ENCODE data around the gene TMEM184B.

TMEM184B gene

DNA sequence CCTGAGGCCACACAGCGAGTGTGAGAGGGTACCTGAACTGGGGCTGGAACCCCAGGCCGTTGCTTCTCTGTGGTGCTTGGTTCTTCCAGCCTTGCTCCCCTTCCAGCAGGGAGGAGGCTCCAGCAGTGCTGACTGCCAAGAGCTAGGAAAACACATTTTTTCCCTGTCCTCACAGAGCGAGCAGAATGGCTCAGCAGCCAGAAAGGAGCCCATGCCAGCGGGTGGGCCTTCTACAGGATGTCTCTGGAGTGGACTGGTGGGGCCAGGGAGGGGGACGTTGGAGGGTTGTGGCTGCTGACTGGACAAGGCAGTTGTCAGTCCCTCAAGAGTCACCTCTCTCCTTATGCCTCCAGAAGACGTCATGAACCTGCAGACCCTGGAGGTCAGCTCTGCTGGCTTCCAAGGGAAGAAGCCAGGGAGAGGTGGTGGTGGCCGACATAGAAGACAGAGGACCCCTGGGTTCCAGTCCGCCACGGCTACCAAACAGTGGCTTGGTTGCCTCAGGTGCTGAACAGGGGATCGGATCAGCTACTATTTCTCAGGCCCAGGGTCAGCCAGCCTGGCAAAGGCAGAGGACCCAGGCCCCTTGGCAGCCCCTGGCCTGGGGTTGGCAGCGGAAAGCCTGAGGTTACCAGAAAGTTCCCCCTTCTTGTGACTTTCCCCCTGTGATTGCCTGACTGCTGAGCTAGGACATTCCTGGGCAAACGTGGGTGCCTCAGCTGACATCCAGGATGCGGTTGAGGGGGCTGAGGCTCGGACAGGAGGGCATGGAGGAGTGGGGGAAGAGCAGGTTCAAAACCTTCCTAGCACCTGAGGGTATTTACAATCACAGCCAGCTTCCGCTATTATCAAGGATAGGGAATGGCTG, 67.3 kb downstream of the TMEM184B start:
- DNase-seq (ENCODE audit: low spot score) = no peak

DNA sequence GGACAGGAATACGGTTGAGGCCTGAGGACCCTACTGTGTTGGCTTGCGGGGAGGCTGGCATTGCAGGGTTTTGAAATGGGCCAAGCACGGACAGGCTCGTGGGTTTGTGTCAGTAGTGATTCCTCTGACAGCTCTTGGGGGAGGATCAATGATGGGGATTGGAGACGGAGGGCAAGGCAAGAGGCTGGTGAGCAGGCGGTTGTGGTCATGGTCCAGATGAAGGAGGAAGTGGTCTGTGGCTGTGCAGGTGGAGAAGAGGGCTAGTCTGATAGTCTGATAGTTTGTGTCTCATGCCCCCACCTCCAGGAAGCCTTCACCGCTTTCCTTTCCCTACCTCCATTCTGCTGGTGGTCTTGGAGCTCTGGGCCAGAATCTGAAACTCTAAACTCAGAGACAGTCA, 68.0 kb downstream of the TMEM184B start:
- peak; percentile 67 for DNase-seq (ENCODE audit: low spot score)

DNA sequence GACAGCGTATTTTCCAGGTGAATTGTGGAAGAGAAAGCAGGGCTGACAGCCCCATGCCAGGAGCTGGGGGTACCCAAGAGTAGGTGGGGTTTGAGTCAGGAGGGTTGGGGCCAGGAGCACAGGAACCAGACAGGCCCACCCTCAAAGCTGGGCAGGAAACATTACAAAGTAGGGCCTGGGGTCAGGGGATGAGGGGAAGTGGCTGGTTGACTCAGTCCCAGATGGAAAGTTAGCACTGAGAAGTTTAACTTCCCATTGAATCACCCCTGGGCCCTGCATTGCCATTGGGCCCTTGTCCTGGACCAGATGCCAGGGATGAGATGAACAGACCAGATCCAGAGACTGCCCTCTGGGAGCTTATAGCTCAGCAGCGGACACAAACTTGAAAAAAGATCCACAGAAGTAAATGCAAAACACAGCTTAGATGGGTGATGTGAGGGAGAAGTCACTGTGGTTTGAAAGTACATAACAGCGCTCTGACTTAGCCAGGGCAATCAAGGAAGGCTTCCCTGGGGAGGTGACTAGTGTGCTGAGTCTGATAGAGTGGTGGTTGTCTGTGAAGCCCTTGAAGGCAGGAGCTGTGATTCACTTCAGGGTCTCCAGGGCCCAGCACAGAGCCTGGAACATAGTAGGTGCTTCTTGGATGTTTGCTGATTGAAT, 68.8 kb downstream of the TMEM184B start:
- DNase-seq (ENCODE audit: low spot score) = peak; percentile 45

DNA sequence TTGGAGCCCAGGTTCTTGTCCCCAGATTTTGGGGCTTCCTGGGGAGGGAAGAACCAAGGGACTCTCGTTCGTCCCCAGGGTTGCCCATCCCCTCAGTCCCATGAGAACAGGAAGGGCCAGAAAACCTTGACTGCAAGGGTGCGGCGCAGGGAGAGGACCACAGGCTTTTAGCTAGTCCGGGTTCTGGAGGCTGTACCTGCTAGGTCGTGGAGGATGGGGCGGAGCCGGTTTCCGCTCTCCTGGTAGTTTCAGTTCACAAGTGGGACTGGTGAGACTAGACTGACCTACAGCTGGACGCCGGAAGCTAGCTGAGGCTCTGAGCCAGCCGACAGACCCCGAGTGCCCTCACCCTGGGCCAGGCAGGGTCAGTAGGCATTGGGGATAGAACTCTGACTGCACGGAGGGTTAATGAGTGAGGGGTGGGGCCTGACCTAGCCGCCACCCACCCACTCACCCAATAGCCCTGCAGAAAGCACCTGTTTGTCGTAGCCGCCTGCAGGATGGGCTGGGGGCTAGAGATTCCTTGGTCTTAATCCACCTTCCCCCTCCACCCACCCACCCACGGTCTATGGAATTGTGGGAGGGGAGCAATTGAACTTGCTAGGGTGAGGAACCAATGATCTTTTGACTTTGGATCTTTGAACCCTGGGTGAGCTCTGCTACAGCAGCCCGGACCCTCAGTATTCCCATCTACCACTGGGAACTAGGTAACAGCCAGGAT, 69.6 kb downstream of the TMEM184B start:
- DNase-seq (ENCODE audit: low spot score) = no peak

DNA sequence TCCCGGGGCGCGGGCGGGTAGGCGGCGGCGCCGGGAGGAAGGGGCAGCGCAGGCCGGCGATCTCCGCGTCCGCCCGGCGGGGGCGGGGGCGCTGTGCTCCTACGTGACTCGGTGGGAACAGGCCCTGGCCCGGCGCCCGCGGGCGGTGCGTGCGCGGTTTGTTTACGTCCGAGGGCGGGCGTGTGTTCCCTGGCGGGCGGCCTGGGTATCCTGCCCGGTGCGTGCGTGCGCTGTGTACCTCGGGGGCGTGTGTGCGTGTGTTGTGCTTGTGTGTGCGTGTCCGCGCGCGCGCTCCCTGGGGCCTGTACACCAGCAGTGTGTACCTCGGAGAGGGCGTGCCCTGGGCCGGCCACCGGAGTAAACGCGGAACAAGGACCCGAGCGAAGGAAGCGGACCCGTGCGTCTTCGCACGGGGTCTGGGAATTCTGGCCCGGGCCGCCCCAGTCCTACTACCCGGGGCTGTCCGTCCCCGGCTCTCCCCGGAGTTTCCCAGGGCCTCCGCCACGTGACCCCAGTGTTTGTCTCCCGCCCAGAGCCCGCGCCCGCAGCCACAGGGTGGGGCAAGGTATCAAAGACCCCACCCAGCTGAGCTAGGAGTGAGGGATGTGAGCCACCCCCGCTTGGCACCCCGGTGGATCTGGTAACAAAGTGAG, 70.2 kb downstream of the TMEM184B start:
- peak; percentile 67 for DNase-seq (ENCODE audit: low spot score)

DNA sequence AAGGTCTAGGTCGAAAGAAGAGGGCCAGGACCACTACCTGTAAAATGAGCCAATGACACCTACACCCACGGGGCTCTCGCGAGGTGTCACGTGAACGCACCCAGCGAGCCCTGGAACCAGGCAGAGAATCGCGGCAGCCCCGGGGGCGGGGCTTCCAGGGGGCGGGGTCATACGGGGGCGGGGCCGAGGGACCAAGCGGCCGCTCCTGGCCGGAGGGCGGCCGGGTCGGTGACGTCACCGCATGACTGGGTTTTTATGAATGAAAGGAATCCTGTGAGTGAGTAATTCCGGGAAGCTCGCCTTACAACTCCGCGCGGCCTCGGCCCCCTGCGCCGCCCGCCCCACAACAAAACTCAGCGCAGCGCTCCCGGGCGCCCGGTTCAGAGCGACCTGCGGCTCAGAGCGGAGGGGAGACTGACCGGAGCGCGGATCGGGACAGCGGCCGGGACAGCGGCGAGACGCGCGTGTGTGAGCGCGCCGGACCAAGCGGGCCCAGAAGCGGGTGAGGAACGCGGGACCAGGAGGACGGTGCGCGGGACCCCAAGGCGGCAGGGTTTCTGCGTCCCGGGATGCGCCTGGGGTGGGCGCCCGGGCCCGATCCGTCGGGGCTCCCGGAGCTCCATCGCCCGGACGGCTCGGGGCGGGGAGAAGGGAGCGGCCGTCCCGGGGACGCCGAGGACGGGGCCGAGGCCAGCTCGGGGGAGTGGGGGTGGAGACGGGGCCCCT, 70.9 kb downstream of the TMEM184B start, which contains the start of gene MAFF:
Gene MAFF, plus strand, starts transcription at position 284 of the 726 bp plus-strand sequence. CDS start 11,860 bp downstream, outside the sequence.
- peak; percentile 90 for DNase-seq (ENCODE audit: low spot score)

DNA sequence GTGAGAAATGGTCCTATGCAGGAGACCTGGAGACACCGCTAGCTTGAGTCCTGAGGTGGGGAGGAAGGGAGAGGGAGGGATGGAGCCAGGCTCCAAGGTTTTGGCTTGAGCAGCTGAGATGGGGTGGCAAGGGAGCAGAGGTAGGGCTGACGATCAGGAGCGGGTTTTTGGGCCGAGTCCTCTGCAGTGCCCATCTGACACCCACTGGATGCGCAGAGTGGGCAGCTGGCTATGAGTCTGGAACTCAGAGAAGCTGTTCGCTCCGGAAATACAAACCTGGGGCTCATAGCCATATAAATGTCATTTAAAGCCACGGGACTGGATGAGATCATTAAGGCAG, 71.5 kb downstream of the TMEM184B start:
- DNase-seq (ENCODE audit: low spot score) = no peak

DNA sequence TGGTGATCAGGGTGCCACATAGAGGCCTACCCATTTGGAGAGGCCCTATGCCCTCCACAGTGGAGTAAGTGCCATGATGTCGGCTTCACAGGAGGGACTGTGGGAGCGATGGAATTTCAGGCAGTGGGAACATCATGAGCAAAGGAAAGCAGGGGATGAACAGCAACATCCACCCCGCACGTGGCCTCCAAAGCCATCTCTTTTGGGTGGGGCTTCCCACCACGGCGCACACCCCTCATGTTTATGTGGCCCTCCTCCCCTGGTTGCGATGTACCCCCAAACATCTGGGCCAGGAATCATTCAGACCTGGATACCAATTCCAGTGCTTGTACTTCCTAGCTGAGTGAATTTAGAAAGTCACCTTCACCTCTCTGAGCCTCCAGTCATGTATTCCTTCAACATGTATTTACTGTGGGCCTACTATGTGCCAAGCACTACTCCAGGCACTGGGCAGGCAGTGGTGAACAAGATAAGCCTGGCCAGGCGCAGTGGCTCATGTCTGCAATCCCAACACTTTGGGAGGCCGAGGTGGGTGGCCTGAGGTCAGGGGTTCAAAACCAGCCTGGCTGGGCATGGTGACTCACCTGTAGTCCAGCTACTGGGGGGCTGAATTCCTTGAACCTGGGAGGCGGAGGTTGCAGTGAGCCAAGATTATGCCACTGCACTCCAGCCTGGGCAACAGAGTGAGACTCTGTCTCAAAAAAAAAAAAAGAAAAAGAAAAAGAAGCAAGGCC, 72.8 kb downstream of the TMEM184B start:
- DNase-seq (ENCODE audit: low spot score) = no peak

DNA sequence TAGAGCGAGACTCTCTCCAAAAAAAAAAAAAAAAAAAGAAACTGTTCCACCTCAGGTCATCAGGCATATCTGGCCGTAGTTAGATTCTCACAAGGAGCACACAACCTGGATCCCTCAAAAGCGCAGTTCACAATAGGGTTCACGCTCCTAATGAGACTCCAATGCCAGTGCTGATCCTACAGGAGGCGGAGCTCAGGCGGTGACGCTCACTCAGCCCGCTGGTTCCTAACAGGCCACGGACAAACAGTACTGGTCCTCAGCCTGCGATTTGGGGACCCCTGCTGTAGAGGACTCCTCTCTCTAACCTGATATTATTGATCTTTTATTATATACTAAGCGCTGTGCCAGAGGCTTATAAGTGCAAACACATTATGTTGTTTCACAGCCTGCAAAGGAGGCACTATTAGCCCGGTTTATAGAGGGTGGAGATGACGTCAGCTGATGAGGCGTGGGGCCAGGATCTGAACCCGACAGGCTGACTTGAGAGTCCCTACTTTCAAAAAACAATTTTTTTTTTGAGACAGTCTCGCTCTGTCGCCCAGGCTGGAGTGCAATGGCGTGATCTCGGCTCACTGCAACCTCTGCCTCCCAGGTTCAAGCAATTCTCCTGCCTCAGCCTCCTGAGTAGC, 75.9 kb downstream of the TMEM184B start:
- no peak for DNase-seq (ENCODE audit: low spot score)

DNA sequence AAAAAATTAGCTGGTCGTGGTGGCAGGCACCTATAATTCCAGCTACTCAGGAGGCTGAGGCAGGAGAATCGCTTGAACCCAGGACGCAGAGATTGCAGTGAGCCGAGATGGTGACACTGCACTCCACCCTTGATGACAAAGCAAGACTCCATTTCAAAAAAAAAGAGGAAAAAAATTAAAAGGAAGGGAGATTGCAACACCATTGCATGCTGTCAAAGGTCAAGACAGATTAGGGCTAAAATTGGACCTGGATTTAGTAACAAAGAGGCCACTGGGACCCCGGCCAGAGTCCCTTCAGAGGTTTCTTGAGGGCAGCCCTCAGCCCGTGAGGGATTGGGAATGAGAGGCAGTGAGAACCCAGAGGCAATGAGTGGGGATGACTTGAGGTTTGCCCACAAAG, 79.2 kb downstream of the TMEM184B start:
- no peak for DNase-seq (ENCODE audit: low spot score)

DNA sequence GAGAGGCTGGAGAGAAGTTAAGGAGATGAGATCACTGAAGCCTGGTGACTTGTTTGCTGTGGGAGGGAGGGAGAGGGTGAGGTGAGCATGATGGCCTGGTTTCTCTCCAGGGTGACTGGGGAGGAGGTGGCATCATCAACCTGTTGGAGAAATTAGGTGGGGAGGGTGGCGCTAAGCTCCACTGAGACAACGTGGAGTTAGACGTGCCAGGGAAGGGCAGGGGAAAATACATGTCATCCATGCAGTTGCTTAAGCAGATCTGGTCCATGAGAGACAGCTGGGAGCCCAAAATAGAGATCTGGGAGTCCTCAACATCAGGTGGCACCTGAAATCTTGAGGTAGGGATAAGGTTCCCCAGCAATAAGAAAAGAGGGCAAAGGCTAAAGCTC, 80.3 kb downstream of the TMEM184B start:
- DNase-seq (ENCODE audit: low spot score) = no peak

DNA sequence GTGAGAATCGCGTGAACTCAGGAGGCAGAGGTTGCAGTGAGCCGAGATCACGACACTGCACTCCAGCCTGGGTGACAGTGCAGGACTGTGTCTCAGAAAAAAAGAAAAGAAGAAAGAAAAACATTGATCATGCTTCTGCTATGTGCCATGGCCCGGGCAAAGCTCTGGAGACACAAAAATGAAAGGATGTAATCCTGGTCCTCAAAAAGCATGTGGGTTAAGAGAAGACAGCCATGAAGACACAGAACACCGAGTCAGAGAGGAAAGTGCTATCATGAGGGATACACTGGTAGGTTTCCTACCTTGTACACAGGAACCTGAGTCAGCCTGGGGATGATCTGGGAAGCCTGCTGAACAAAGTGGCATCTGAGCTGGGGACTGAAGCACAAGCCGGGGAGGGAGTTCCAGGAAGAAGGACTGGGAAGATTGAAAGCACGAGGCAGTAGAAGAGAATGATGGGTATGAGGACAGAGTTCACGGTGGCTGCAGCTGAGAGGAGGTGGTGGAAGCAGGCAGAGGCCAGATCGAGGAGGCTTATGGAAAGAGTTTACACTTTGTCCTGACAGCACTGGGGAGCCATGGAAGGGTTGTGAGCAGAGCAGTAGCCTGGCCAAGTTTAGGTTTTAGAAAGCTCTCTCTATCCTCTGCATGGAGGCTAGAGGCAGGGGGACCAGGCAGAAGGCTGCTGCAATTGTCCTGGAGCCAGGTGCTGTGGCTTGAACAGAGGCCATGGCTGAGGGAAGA, 80.9 kb downstream of the TMEM184B start:
- DNase-seq (ENCODE audit: low spot score) = no peak

DNA sequence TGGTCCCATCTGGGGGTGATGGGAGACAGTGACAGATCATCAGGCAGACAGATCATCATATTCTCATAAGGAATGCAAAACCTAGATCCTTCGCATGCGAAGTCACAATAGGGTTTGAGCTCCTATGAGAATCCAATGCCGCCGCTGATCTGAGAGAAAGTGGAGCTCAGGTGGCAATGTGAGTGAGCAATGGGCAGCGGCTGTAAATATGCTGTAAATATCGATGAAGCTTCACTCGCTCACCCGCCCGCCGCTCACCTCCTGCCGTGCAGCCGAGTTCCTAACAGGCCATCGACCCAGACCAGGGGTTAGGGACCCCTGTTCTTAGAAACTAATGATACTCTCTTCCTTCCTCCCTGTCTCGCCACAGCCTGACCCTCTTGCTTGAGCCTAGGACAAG, 81.8 kb downstream of the TMEM184B start:
- DNase-seq (ENCODE audit: low spot score) = no peak

DNA sequence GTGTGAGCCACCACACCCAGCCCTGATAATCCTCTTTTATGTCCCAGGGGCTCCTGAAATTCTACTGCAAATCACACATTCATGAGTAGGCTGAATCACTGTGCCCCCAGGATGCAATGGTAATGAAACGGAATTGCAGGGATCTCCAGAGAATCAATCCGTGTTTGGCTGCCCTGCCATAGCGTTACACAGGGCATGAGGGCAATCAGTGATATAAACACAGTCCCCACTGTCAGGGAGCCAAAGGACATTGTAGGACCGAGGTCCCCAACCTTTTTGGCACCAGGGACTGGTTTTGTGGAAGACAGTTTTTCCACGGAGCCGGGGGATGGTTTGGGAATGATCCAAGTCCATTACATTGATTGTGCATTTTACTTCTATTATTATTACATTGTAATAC, 82.2 kb downstream of the TMEM184B start:
- DNase-seq (ENCODE audit: low spot score) = no peak

DNA sequence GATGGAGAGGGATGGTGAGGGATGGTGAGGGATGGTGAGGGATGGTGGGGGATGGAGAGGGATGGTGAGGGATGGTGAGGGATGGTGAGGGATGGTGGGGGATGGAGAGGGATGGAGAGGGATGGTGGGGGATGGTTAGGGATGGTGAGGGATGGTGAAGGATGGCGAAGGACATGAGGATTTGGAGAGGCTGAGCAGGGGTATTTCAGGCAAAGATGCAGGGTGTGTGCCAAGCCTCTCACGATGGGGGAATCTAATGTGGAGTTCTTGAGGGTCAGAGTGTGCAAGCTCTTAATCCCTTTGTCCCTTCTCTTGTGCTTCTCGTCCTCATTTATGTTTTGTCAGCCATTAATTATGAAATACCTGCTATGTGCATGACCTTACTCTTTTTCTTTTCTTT, 83.7 kb downstream of the TMEM184B start:
- DNase-seq (ENCODE audit: low spot score) = no peak

DNA sequence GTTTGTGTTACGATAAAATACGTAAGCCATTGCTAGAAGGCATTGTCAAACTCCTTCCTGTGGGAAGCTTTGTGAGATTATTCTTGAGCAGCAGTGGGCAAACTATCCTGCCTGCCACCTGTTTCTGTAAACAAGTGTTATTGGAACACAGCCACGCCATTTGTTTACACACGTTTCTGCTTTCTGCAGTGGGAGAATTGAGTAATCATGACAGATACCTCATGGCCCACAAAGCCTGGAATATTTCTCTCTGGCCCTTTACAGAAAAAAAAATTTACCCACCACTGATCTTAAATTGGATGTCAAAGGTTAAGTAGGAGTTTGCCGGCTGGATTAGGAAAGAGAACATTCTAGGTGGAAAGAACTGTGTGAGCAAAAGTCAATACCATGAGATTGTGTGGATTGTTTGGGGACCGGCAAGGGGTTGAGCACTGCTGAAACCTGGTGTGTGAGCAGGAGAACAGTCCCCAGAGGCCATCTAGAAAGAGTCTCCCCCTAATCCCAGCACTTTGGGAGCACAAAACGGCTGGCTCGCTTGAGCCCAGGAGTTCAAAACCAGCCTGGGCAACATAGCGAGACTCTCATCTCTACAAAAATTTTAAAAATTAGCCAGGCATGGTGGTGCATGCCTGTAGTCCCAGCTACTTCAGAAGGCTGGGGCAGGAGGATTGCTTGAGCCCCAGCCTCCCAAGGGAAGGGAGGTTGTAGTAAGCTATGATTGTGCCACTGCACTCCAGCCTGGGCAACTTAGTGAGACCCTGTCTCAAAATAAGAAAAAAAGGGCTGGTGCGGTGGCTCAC, 85.2 kb downstream of the TMEM184B start:
- DNase-seq (ENCODE audit: low spot score) = no peak

DNA sequence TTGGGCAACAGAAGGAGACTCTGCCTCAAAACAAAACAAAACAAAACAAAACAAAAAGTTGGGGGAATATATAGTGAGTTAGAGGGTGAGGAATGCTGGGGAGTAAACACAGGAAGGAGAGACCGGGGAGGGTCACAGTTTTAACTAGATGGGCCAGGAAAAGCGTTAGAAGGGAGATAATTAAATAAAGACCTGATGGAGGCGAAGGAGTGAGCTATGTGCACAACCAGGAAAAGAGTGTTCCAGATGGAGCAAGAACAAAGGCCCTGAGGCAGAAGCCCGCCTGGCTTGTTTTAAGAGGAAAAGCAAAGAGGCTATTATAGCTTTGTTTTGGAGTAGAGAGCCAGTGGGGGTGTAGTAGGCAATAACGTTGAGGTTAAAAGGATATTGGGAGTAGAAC, 86.4 kb downstream of the TMEM184B start:
- DNase-seq (ENCODE audit: low spot score) = no peak

DNA sequence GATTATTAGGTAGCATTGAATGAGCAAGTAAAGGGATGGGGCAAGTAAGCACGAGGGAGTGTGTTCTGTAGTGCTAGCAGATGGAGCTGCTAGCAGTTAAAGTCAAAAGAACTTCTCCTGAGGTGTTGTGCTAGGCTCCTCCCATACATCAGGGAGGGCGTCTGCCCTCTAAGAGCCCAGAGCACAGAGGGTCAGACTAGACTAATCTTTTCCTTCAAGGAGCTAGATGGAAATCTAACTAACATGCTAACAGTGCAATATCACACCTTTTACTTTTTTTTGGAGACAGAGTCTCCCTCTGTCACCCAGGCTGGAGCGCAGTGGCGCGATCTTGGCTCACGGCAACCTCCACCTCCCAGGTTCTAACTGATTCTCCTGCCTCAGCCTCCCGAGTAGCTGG, 88.0 kb downstream of the TMEM184B start:
- DNase-seq (ENCODE audit: low spot score) = no peak

Measured in NAMALWA (cell line).